NT2/D1 (cell line): ENCODE results near the gene MYO1A.

Experiments used
- SUZ12 ChIP-seq: IDR thresholded peaks from 2 replicates; pipeline ENCODE4 v1.6.1; 2011; ENCODE audit not compliant: insufficient read length, insufficient read depth; ENCODE audit errors: extremely low read depth
- YY1 ChIP-seq: IDR thresholded peaks from 2 replicates; pipeline ENCODE4 v1.6.1; 2011; ENCODE audit not compliant: insufficient read length, insufficient read depth
- ZNF274 ChIP-seq: IDR thresholded peaks from 2 replicates; pipeline ENCODE4 v1.6.1; 2011; ENCODE audit warnings: mild to moderate bottlenecking, low read depth, low read length

- TF ChIP-seq SUZ12 (no peak), ZNF274 (no peak), YY1 (no peak)
These were observed 39.2 kb downstream of the MYO1A start for GRCh38 chr12:57010627-57011247.
